ENCODE results near the gene ADAM29.
"Not testable (repeated sequence)": the region's sequence is repeated elsewhere in the genome, so short reads cannot be mapped to it uniquely, and the experiment has no call there.

Gene ADAM29

DNA sequence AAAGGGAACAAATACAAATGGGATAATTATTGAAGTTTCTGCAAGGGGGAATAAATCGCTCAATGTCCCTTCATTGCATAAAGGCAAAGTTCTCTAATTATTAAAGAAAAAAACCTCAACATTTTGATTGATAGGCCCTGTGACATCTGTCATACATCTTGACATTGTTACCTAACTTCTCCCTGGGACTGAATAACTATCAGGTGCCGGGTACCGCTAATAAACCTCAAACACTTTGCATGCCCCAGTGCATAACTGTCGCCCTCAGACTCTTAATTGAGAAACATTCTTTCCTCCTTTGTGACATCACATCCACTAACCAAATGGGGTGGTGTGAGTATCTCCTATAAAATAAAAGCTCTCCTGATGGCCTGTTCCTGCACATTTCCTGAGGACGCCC, at the start of gene ADAM29:
Gene ADAM29 (plus strand): TSS at position 301 of the 400 bp plus-strand sequence. CDS start 57,168 bp downstream, outside the sequence.
- DNase-seq (ENCODE audit: low read depth in 4 of 4, low spot score in 1 of 4): no peak

GRCh38 chr4:174869339-174869738, 48.8 kb upstream of the ADAM29 start:
- DNase-seq (ENCODE audit: low read depth in 4 of 4, low spot score in 1 of 4): no peak

DNA sequence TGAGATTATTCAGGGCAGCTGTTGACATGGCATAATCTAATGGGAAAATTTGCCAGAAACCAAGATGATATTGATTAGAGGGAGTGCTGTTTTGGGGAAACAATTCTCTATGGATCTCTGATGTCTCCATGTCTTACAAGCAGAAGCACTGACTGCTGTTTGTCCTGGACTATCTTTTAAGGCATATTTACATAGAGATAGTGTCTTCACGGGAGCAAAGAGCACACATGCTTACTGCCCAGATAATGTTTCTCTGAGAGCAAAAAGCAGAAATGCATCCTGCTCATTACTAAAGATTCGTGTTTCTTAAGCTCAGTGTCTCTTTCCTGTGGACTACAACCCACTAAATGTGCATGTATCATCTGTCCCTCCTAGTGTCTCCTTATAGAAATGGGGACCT, 47.8 kb upstream of the ADAM29 start:
- no peak for DNase-seq (ENCODE audit: low read depth in 4 of 4, low spot score in 1 of 4)

- no peak for DNase-seq (ENCODE audit: low read depth in 4 of 4, low spot score in 1 of 4)
These were observed 46.8 kb upstream of the ADAM29 start for GRCh38 chr4:174871407-174871806.

- not testable (repeated sequence) for DNase-seq (ENCODE audit: low read depth in 4 of 4, low spot score in 1 of 4)
These were observed 45.0 kb upstream of the ADAM29 start for GRCh38 chr4:174873146-174873545.

GRCh38 chr4:174873931-174874330, 44.2 kb upstream of the ADAM29 start:
- DNase-seq (ENCODE audit: low read depth in 4 of 4, low spot score in 1 of 4): no peak

DNA sequence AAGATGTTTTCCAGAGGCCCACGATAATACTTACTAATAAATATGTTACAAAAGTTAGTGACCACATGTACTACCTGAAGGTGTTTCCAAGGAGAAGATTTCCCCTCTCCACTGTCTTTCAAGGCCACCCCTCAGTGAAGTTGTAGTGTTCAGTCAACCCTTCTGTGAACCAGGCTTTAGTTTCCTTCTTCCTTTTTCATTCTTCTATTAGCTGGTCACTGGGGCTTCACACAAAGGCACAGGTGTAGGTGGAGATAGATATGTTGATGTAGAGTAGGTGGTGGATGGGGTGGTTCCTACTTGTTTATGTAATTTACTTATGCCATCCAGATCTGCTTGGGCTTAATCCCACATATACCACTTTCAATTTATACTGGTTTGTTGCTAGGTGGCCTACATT, 43.3 kb upstream of the ADAM29 start:
- DNase-seq (ENCODE audit: low read depth in 4 of 4, low spot score in 1 of 4): no peak

GRCh38 chr4:174880001-174880400, 38.2 kb upstream of the ADAM29 start:
- DNase-seq (ENCODE audit: low read depth in 4 of 4, low spot score in 1 of 4): no peak

GRCh38 chr4:174882317-174882992, 35.7 kb upstream of the ADAM29 start:
- no peak for DNase-seq (ENCODE audit: low read depth in 4 of 4, low spot score in 1 of 4)

- no peak for DNase-seq (ENCODE audit: low read depth in 4 of 4, low spot score in 1 of 4)
These were observed 10.7 kb upstream of the ADAM29 start for GRCh38 chr4:174907508-174907907.

- DNase-seq (ENCODE audit: low read depth in 4 of 4, low spot score in 1 of 4): no peak
These were observed 7.9 kb upstream of the ADAM29 start for GRCh38 chr4:174910271-174910670.

DNA sequence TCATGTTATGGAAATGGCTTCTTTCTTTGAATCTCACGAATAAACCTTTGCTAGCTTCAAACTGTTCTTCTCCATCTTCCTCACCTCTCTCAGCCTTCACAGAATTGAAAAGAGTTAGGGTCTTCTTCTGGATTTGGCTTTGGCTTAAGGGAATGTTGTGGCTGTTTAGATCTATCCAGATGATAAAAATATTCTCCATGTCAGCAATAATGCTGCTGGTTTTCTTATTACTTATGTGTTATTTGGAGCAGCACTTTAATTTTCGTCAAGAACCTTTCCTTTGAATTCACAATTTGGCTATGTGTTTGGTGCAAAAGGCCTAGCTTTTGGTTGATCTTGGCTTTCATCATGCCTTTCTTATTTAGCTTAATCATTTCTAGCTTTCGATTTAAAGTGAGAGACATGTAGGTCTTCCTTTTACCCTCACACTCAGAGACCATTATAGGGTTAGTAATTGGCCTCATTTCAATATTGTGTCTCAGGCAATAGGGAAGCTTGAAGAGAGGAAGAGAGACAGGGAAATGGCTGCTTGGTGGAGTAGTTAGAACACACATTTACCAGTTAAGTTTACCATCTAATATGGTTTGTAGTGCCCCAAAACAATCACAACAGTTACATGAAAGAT, 5.1 kb upstream of the ADAM29 start:
- DNase-seq (ENCODE audit: low read depth in 4 of 4, low spot score in 1 of 4): no peak

GRCh38 chr4:174919886-174920423, 1.8 kb downstream of the ADAM29 start:
- no peak for DNase-seq (ENCODE audit: low read depth in 4 of 4, low spot score in 1 of 4)

- no peak for DNase-seq (ENCODE audit: low read depth in 4 of 4, low spot score in 1 of 4)
These were observed 8.8 kb downstream of the ADAM29 start for GRCh38 chr4:174926958-174927357.

- no peak for DNase-seq (ENCODE audit: low read depth in 4 of 4, low spot score in 1 of 4)
These were observed 10.0 kb downstream of the ADAM29 start for GRCh38 chr4:174928174-174928573.

- no peak for DNase-seq (ENCODE audit: low read depth in 4 of 4, low spot score in 1 of 4)
These were observed 10.6 kb downstream of the ADAM29 start for GRCh38 chr4:174928575-174929253.

- DNase-seq (ENCODE audit: low read depth in 4 of 4, low spot score in 1 of 4): no peak
These were observed 11.2 kb downstream of the ADAM29 start for GRCh38 chr4:174929346-174929745.

DNA sequence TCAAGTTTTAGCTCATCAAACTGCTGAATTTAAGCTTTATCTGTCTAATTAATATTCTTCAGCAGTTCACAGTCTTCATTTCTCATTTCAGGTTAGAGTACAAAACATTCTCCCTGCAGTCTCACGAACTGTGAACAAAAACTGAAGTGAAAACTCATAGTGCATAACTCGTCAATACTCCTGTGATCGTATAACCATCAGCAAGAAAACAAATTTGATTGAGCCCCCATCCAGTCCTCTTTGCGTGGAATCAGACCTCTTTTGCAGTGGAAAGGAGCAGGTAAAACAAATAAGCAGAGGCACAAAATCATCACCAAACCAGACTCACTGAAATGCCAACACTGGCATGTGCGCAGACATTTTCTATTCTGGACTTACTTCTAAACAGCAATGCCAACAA, 12.7 kb downstream of the ADAM29 start:
- no peak for DNase-seq (ENCODE audit: low read depth in 4 of 4, low spot score in 1 of 4)

- DNase-seq (ENCODE audit: low read depth in 4 of 4, low spot score in 1 of 4): no peak
These were observed 14.9 kb downstream of the ADAM29 start for GRCh38 chr4:174933083-174933482.

- DNase-seq (ENCODE audit: low read depth in 4 of 4, low spot score in 1 of 4): no peak
These were observed 16.2 kb downstream of the ADAM29 start for GRCh38 chr4:174934360-174934759.

GRCh38 chr4:174935607-174936006, 17.4 kb downstream of the ADAM29 start:
- DNase-seq (ENCODE audit: low read depth in 4 of 4, low spot score in 1 of 4): no peak

DNA sequence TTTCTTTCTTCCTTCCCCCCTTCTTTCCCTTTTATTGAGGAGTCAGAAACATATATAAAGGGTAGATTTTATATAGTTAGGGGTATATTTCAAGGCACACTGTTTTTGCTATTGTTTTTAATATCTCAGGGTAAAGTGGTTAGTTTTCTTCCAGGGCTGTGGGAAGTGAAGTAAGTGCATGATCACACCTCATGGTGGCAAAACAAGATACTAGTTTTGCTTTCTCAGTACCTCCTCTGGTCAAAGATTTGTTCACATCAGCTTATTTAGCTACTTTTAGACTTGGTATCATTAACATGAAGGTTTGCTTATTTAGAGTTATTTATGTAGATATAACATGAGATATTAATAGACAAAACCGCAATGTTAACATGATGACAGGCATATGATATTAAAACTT, 21.8 kb downstream of the ADAM29 start:
- DNase-seq (ENCODE audit: low read depth in 4 of 4, low spot score in 1 of 4): no peak
